H9 (cell line): ENCODE results near the gene HIRA. TPM values are rescaled to one million over a fixed set of nuclear protein-coding genes. Genes with fewer than 3 reads are reported as not detected.

Source experiments
- DNase-seq: peaks from one replicate; pipeline ENCODE4 v3.0.0-alpha.2; 2017
- H2AFZ ChIP-seq: one replicate; pipeline ENCODE4 v1.6.1; 2013; ENCODE audit warnings: mild to moderate bottlenecking, low read length, control low read depth, moderate library complexity
- H2AK5ac ChIP-seq: 2 replicates; pipeline ENCODE4 v1.6.1; 2013; ENCODE audit warnings: low read length, control low read depth, mixed read lengths; ENCODE audit not compliant: insufficient read length
- H2BK120ac ChIP-seq: one replicate; pipeline ENCODE4 v1.6.1; 2013; ENCODE audit warnings: low read depth, mild to moderate bottlenecking, low read length, control low read depth, inconsistent platforms; ENCODE audit not compliant: poor library complexity, severe bottlenecking
- H2BK12ac ChIP-seq: 2 replicates; pipeline ENCODE4 v1.6.1; 2013; ENCODE audit warnings: low read length, control low read depth, mixed read lengths, low read depth; ENCODE audit not compliant: insufficient read length
- H2BK15ac ChIP-seq: 2 replicates; pipeline ENCODE4 v1.6.1; 2013; ENCODE audit warnings: low read depth, low read length, control low read depth
- H2BK20ac ChIP-seq: one replicate; pipeline ENCODE4 v1.6.1; 2013; ENCODE audit warnings: low read depth, mild to moderate bottlenecking, low read length, control low read depth, inconsistent platforms; ENCODE audit not compliant: poor library complexity, severe bottlenecking
- H2BK5ac ChIP-seq: 2 replicates; pipeline ENCODE4 v1.6.1; 2013; ENCODE audit warnings: low read length, control low read depth, mixed read lengths; ENCODE audit not compliant: insufficient read length
- H3K14ac ChIP-seq: 2 replicates; pipeline ENCODE4 v1.6.1; 2013; ENCODE audit warnings: low read length, control low read depth; ENCODE audit not compliant: insufficient read depth
- H3K18ac ChIP-seq: 2 replicates; pipeline ENCODE4 v1.6.1; 2013; ENCODE audit warnings: low read depth, mild to moderate bottlenecking, mixed read lengths, low read length, control low read depth; ENCODE audit not compliant: insufficient read length
- H3K23ac ChIP-seq: 2 replicates; pipeline ENCODE4 v1.6.1; 2013; ENCODE audit warnings: low read length, control low read depth, mixed read lengths, low read depth; ENCODE audit not compliant: insufficient read length
- H3K23me2 ChIP-seq: 2 replicates; pipeline ENCODE4 v1.6.1; 2013; ENCODE audit warnings: low read depth, mild to moderate bottlenecking, mixed read lengths, low read length, control low read depth; ENCODE audit not compliant: insufficient read length, poor library complexity, severe bottlenecking
- H3K27ac ChIP-seq: 2 replicates; pipeline ENCODE4 v1.5.1; 2013; ENCODE audit warnings: low read length, control low read depth, mixed read lengths, low read depth; ENCODE audit not compliant: insufficient read length
- H3K27me3 ChIP-seq: 2 replicates; pipeline ENCODE4 v1.6.1; 2013; ENCODE audit warnings: low read length, control low read depth, inconsistent platforms; ENCODE audit not compliant: insufficient read depth
- H3K4ac ChIP-seq: 2 replicates; pipeline ENCODE4 v1.6.1; 2013; ENCODE audit warnings: low read depth, mild to moderate bottlenecking, control low read depth, inconsistent platforms, low read length, moderate library complexity
- H3K4me1 ChIP-seq: 2 replicates; pipeline ENCODE4 v1.6.1; 2013; ENCODE audit warnings: low read length, control low read depth, inconsistent platforms; ENCODE audit not compliant: insufficient read depth
- H3K4me2 ChIP-seq: 2 replicates; pipeline ENCODE4 v1.6.1; 2013; ENCODE audit warnings: low read length, control low read depth, mixed read lengths; ENCODE audit not compliant: insufficient read length, insufficient read depth
- H3K56ac ChIP-seq: 2 replicates; pipeline ENCODE4 v1.6.1; 2013; ENCODE audit warnings: low read depth, mild to moderate bottlenecking, mixed read lengths, low read length, control low read depth; ENCODE audit not compliant: insufficient read length
- H3K79me1 ChIP-seq: 2 replicates; pipeline ENCODE4 v1.6.1; 2013; ENCODE audit warnings: low read depth, mild to moderate bottlenecking, moderate library complexity, low read length, control low read depth, inconsistent platforms; ENCODE audit not compliant: insufficient read depth, poor library complexity, severe bottlenecking
- H3K79me2 ChIP-seq: 2 replicates; pipeline ENCODE4 v1.6.1; 2013; ENCODE audit warnings: low read length, control low read depth, inconsistent platforms; ENCODE audit not compliant: insufficient read depth
- H3K9ac ChIP-seq: 2 replicates; pipeline ENCODE4 v1.6.1; 2013; ENCODE audit warnings: low read length, control low read depth, mixed read lengths; ENCODE audit not compliant: insufficient read length; ENCODE audit errors: extremely low read depth
- H3K9me3 ChIP-seq: one replicate; pipeline ENCODE4 v1.6.1; 2013; ENCODE audit warnings: low read depth, low read length, inconsistent platforms; ENCODE audit not compliant: control insufficient read depth
- H3T11ph ChIP-seq: one replicate; pipeline ENCODE4 v1.6.1; 2013; ENCODE audit warnings: mild to moderate bottlenecking, low read length, control low read depth, inconsistent platforms
- H4K20me1 ChIP-seq: one replicate; pipeline ENCODE4 v1.6.1; 2013; ENCODE audit not compliant: control insufficient read depth, insufficient read length, insufficient read depth
- H4K5ac ChIP-seq: 2 replicates; pipeline ENCODE4 v1.6.1; 2013; ENCODE audit warnings: low read depth, mild to moderate bottlenecking, mixed read lengths, low read length, control low read depth; ENCODE audit not compliant: insufficient read length
- H4K8ac ChIP-seq: replicated peaks from 2 replicates; pipeline ENCODE4 v1.6.1; 2013; ENCODE audit warnings: low read length, control low read depth, mixed read lengths, low read depth; ENCODE audit not compliant: insufficient read length
- H4K91ac ChIP-seq: 2 replicates; pipeline ENCODE4 v1.6.1; 2013; ENCODE audit warnings: low read depth, mild to moderate bottlenecking, moderate library complexity, mixed read lengths, low read length, control low read depth; ENCODE audit not compliant: insufficient read length
- H3K27ac Mint-ChIP-seq, 3 experiments: 2 replicates in 2 of 3; 3 replicates in 1 of 3; pipeline ENCODE4 v1.8.0; 2020 to 2021; ENCODE audit warnings: mixed read lengths in 3 of 3, mild to moderate bottlenecking in 1 of 3, moderate library complexity in 1 of 3
- H3K27me3 Mint-ChIP-seq: 2 replicates; pipeline ENCODE4 v1.8.0; 2021; ENCODE audit warnings: low read depth, mild to moderate bottlenecking, moderate library complexity, mixed read lengths
- H3K36me3 Mint-ChIP-seq, 3 experiments: 2 replicates in 2 of 3; 3 replicates in 1 of 3; pipeline ENCODE4 v1.8.0; 2020 to 2021; ENCODE audit warnings: low read depth in 3 of 3, mixed read lengths in 3 of 3; ENCODE audit not compliant: insufficient read depth in 1 of 3
- H3K4me1 Mint-ChIP-seq, 2 experiments: 2 replicates each; pipeline ENCODE4 v1.8.0; 2020; ENCODE audit warnings: mixed read lengths in 2 of 2
- H3K4me3 Mint-ChIP-seq, 2 experiments: 2 replicates in 1 of 2; 3 replicates in 1 of 2; pipeline ENCODE4 v1.8.0; 2020 to 2021; ENCODE audit warnings: mild to moderate bottlenecking in 2 of 2, mixed read lengths in 2 of 2, moderate library complexity in 1 of 2
- H3K9me3 Mint-ChIP-seq, 2 experiments: 2 replicates in 1 of 2; 3 replicates in 1 of 2; pipeline ENCODE4 v1.8.0; 2020; ENCODE audit warnings: mild to moderate bottlenecking in 2 of 2, mixed read lengths in 2 of 2, moderate library complexity in 1 of 2
- CTCF ChIP-seq: fragments of 200-600 bp; sonication (generic); conservative IDR thresholded peaks from 3 replicates; pipeline ENCODE4 v1.8.0; 2021; ENCODE audit warnings: antibody characterized with exemption, mild to moderate bottlenecking
- WGBS: extraction: QIAGEN DNeasy Blood & Tissue Kit; methylation state at CpG from one replicate; pipeline ENCODE4 v1.1.7; 2013; ENCODE audit warnings: missing lambda C conversion rate, low lambda C conversion rate, mixed read lengths; ENCODE audit not compliant: insufficient read length; ENCODE audit errors: extremely low coverage; 5-methylcytosine and 5-hydroxymethylcytosine counted together
- total RNA-seq: library from RNA; stranded (reverse); gene quantifications from 2 replicates; pipeline ENCODE4 v1.2.1, GENCODE V29; 2021

HIRA gene
- total RNA-seq, 1 experiment from 2014 or later = 51.9 TPM

GRCh38 chr22:19434829-19435580 lies 3.5 kb upstream of the HIRA start:
- no peaks in the 10 kb centered on the region for H3K27me3 Mint-ChIP-seq

More at GRCh38 chr22:19434829-19435580, 3.5 kb upstream of the HIRA start:
- Mint-ChIP-seq H3K27ac (peak overlapping the region in 1 of 3 experiments; percentile 35; a peak in 1 of 7 replicates), H3K36me3 (peaks cover 2 to 13% (median 9%) of the 10 kb centered on the region in 3 experiments; a peak in 6 of 7 replicates), H3K4me1 (peaks cover 11 to 14% of the 10 kb centered on the region in 2 experiments), H3K9me3 (no peaks in the 10 kb centered on the region), H3K4me3 (no peak overlapping the region)
- peaks cover 9% of the 10 kb centered on the region; the same call in 1 of the 2 replicates for H3K79me2 ChIP-seq
- H3K79me1 ChIP-seq = no peaks in the 10 kb centered on the region
- no peak overlapping the region for H2AFZ ChIP-seq
- no peaks in the 10 kb centered on the region for H3K9me3 ChIP-seq
- no peak overlapping the region for H4K91ac ChIP-seq
- WGBS = no CpG with 5 or more reads among the region's 2 CpGs
- no peak overlapping the region for H2BK12ac ChIP-seq
- H3K23me2 ChIP-seq = peaks cover 7% of the 10 kb centered on the region
- H3K27ac ChIP-seq = no peak overlapping the region
- no peak for TF ChIP-seq CTCF
- H3K14ac ChIP-seq = no peak overlapping the region
- no peak overlapping the region for H3T11ph ChIP-seq
- H3K56ac ChIP-seq = no peak overlapping the region
- no peak overlapping the region for H3K4me2 ChIP-seq
- H3K23ac ChIP-seq = no peak overlapping the region
- no peak overlapping the region for H4K8ac ChIP-seq
- H4K5ac ChIP-seq = no peak overlapping the region
- no peak overlapping the region for H3K9ac ChIP-seq
- H2BK5ac ChIP-seq = no peak overlapping the region
- no peak for DNase-seq
- no peak overlapping the region for H3K4ac ChIP-seq
- no peak overlapping the region for H2BK15ac ChIP-seq
- peaks cover 4% of the 10 kb centered on the region; the same call in 1 of the 2 replicates for H3K4me1 ChIP-seq
- H2BK20ac ChIP-seq = no peak overlapping the region
- no peaks in the 10 kb centered on the region for H3K27me3 ChIP-seq
- H2AK5ac ChIP-seq = no peak overlapping the region
- H2BK120ac ChIP-seq = no peak overlapping the region
- H4K20me1 ChIP-seq = no peaks in the 10 kb centered on the region
- H3K18ac ChIP-seq = no peak overlapping the region
